HG02840 (cell line): ENCODE data around the gene MMP25.
"Not testable (repeated sequence)": the region's sequence is repeated elsewhere in the genome, so short reads cannot be mapped to it uniquely, and the experiment has no call there.

Source experiments
- ATAC-seq: cut with Tn5 transposase; IDR thresholded peaks from one replicate; pipeline ENCODE4 v1.9.1; 2021; ENCODE audit warnings: mild to moderate bottlenecking, moderate library complexity, moderate number of reproducible peaks; ENCODE audit not compliant: unreplicated experiment, low FRiP score

The MMP25 gene

GRCh38 chr16:3028716-3029319, 17.5 kb upstream of the MMP25 start:
- no peak for ATAC-seq

- ATAC-seq, result no peak
These were observed 16.7 kb upstream of the MMP25 start for GRCh38 chr16:3029491-3030221.

- ATAC-seq, result no peak
These were observed 15.8 kb upstream of the MMP25 start for GRCh38 chr16:3030222-3031212.

GRCh38 chr16:3032624-3033023, 13.7 kb upstream of the MMP25 start:
- ATAC-seq, result no peak

- ATAC-seq, result no peak
These were observed 10.9 kb upstream of the MMP25 start for GRCh38 chr16:3035289-3035971.

- no peak for ATAC-seq
These were observed 10.2 kb upstream of the MMP25 start for GRCh38 chr16:3035972-3036725.

- ATAC-seq, result no peak
These were observed 9.5 kb upstream of the MMP25 start, which contains the start of gene BICDL2 for GRCh38 chr16:3036726-3037315. TSS of gene BICDL2 (minus strand) at chr16:3036944. CDS start at chr16:3035496, 1,448 bp downstream.

GRCh38 chr16:3038256-3038655, 8.1 kb upstream of the MMP25 start:
- no peak for ATAC-seq

GRCh38 chr16:3038896-3039295, 7.5 kb upstream of the MMP25 start:
- ATAC-seq, result no peak

GRCh38 chr16:3042376-3042775, 4.0 kb upstream of the MMP25 start:
- no peak for ATAC-seq

- ATAC-seq, result no peak
These were observed 1.7 kb upstream of the MMP25 start for GRCh38 chr16:3044708-3045107.

- ATAC-seq, result no peak
These were observed 453 bp downstream of the MMP25 start for GRCh38 chr16:3046641-3047386.

- ATAC-seq, result no peak
These were observed 993 bp downstream of the MMP25 start for GRCh38 chr16:3047387-3047720.

- ATAC-seq, result no peak
These were observed 3.6 kb downstream of the MMP25 start for GRCh38 chr16:3049921-3050481.

- ATAC-seq, result no peak
These were observed 4.1 kb downstream of the MMP25 start for GRCh38 chr16:3050487-3050886.

- ATAC-seq, result no peak
These were observed 4.6 kb downstream of the MMP25 start for GRCh38 chr16:3051009-3051408.

- ATAC-seq, result no peak
These were observed 5.1 kb downstream of the MMP25 start for GRCh38 chr16:3051494-3051893.

- not testable (repeated sequence) for ATAC-seq
These were observed 6.4 kb downstream of the MMP25 start for GRCh38 chr16:3052571-3053329.
